Measurements from ENCODE around the gene C11orf21.
"Not testable (repeated sequence)": the region's sequence is repeated elsewhere in the genome, so short reads cannot be mapped to it uniquely, and the experiment has no call there.

C11orf21 gene

GRCh38 chr11:2295971-2296912 lies 5.5 kb downstream of the C11orf21 start:
- Mint-ChIP-seq H3K4me1 (peaks cover 44% of the 10 kb centered on the region), H3K4me3 (no peak overlapping the region), H3K9me3 (no peaks in the 10 kb centered on the region), H3K36me3 (ENCODE audit: insufficient read depth) (peaks cover 16% of the 10 kb centered on the region), H3K27me3 (no peaks in the 10 kb centered on the region), H3K27ac (ENCODE audit: low read depth) (peak overlapping the region; percentile 29)
- ATAC-seq (replicated peaks; ENCODE audit: extremely low read depth, poor library complexity, severe bottlenecking) (no peak), DNase-seq (ENCODE audit: low spot score in 2 of 2) (no peak)

GRCh38 chr11:2294926-2295290 lies 6.8 kb downstream of the C11orf21 start:
- DNase-seq (ENCODE audit: low spot score in 2 of 2) = no peak
- peaks cover 14% of the 10 kb centered on the region for H3K36me3 Mint-ChIP-seq (ENCODE audit: insufficient read depth)
- H3K4me1 Mint-ChIP-seq = peaks cover 41% of the 10 kb centered on the region
- no peak overlapping the region for H3K4me3 Mint-ChIP-seq
- H3K27ac Mint-ChIP-seq (ENCODE audit: low read depth) = peak overlapping the region; percentile 70
- H3K27me3 Mint-ChIP-seq = no peaks in the 10 kb centered on the region
- no peak for ATAC-seq (replicated peaks; ENCODE audit: extremely low read depth, poor library complexity, severe bottlenecking)
- no peaks in the 10 kb centered on the region for H3K9me3 Mint-ChIP-seq

- peaks cover 41% of the 10 kb centered on the region for H3K4me1 Mint-ChIP-seq
- no peaks in the 10 kb centered on the region for H3K27me3 Mint-ChIP-seq
- peaks cover 10% of the 10 kb centered on the region for H3K36me3 Mint-ChIP-seq (ENCODE audit: insufficient read depth)
- no peak for DNase-seq (ENCODE audit: low spot score in 2 of 2)
- H3K4me3 Mint-ChIP-seq = no peak overlapping the region
- no peak for ATAC-seq (replicated peaks; ENCODE audit: extremely low read depth, poor library complexity, severe bottlenecking)
- peak overlapping the region; percentile 70 for H3K27ac Mint-ChIP-seq (ENCODE audit: low read depth)
- H3K9me3 Mint-ChIP-seq = no peaks in the 10 kb centered on the region
Observed at GRCh38 chr11:2293984-2294925, 7.5 kb downstream of the C11orf21 start.

GRCh38 chr11:2293531-2293971 lies 8.2 kb downstream of the C11orf21 start:
- Mint-ChIP-seq H3K27ac (ENCODE audit: low read depth) (no peak overlapping the region), H3K4me1 (peaks cover 40% of the 10 kb centered on the region), H3K36me3 (ENCODE audit: insufficient read depth) (peaks cover 6% of the 10 kb centered on the region), H3K9me3 (no peaks in the 10 kb centered on the region), H3K27me3 (no peaks in the 10 kb centered on the region), H3K4me3 (no peak overlapping the region)
- DNase-seq (ENCODE audit: low spot score in 2 of 2) = no peak
- ATAC-seq (replicated peaks; ENCODE audit: extremely low read depth, poor library complexity, severe bottlenecking) = no peak

GRCh38 chr11:2290351-2290841 lies 11.3 kb downstream of the C11orf21 start:
- Mint-ChIP-seq H3K4me3 (no peak overlapping the region), H3K27me3 (no peaks in the 10 kb centered on the region), H3K9me3 (no peaks in the 10 kb centered on the region), H3K27ac (ENCODE audit: low read depth) (no peak overlapping the region), H3K36me3 (ENCODE audit: insufficient read depth) (peaks cover 4% of the 10 kb centered on the region), H3K4me1 (peaks cover 31% of the 10 kb centered on the region)
- DNase-seq (ENCODE audit: low spot score in 2 of 2) (peak; percentile 6 to 9), ATAC-seq (replicated peaks; ENCODE audit: extremely low read depth, poor library complexity, severe bottlenecking) (no peak)

GRCh38 chr11:2289859-2290258 lies 11.9 kb downstream of the C11orf21 start:
- H3K27me3 Mint-ChIP-seq = no peaks in the 10 kb centered on the region
- H3K4me1 Mint-ChIP-seq = peaks cover 30% of the 10 kb centered on the region
- no peak for ATAC-seq (replicated peaks; ENCODE audit: extremely low read depth, poor library complexity, severe bottlenecking)
- no peaks in the 10 kb centered on the region for H3K9me3 Mint-ChIP-seq
- H3K27ac Mint-ChIP-seq (ENCODE audit: low read depth) = no peak overlapping the region
- H3K4me3 Mint-ChIP-seq = no peak overlapping the region
- peak in 1 of 2 donors; percentile 4 for DNase-seq (ENCODE audit: low spot score in 2 of 2)
- H3K36me3 Mint-ChIP-seq (ENCODE audit: insufficient read depth) = peaks cover 4% of the 10 kb centered on the region

- no peak for ATAC-seq (replicated peaks; ENCODE audit: extremely low read depth, poor library complexity, severe bottlenecking)
- H3K27ac Mint-ChIP-seq (ENCODE audit: low read depth) = no peak overlapping the region
- H3K9me3 Mint-ChIP-seq = no peaks in the 10 kb centered on the region
Observed at GRCh38 chr11:2289350-2289749, 12.4 kb downstream of the C11orf21 start.

GRCh38 chr11:2287091-2287490 lies 14.6 kb downstream of the C11orf21 start:
- no peak overlapping the region for H3K27ac Mint-ChIP-seq (ENCODE audit: low read depth)
- H3K36me3 Mint-ChIP-seq (ENCODE audit: insufficient read depth) = peaks cover 2% of the 10 kb centered on the region
- H3K9me3 Mint-ChIP-seq = peaks cover 4% of the 10 kb centered on the region
- peaks cover 19% of the 10 kb centered on the region for H3K4me1 Mint-ChIP-seq
- ATAC-seq (replicated peaks; ENCODE audit: extremely low read depth, poor library complexity, severe bottlenecking) (no peak), DNase-seq (ENCODE audit: low spot score in 2 of 2) (peak in 1 of 2 donors; percentile 3)
- H3K4me3 Mint-ChIP-seq = no peak overlapping the region
- H3K27me3 Mint-ChIP-seq = no peaks in the 10 kb centered on the region

More at GRCh38 chr11:2289350-2289749, 12.4 kb downstream of the C11orf21 start:
- Mint-ChIP-seq H3K4me3 (no peak overlapping the region), H3K27me3 (no peaks in the 10 kb centered on the region), H3K4me1 (peaks cover 24% of the 10 kb centered on the region), H3K36me3 (ENCODE audit: insufficient read depth) (peaks cover 4% of the 10 kb centered on the region)
- no peak for DNase-seq (ENCODE audit: low spot score in 2 of 2)

GRCh38 chr11:2286350-2286749 lies 15.4 kb downstream of the C11orf21 start:
- not testable (repeated sequence) for H3K36me3 Mint-ChIP-seq (ENCODE audit: insufficient read depth); H3K9me3 Mint-ChIP-seq; H3K27me3 Mint-ChIP-seq; DNase-seq (ENCODE audit: low spot score in 2 of 2); H3K4me3 Mint-ChIP-seq; H3K27ac Mint-ChIP-seq (ENCODE audit: low read depth); ATAC-seq (replicated peaks; ENCODE audit: extremely low read depth, poor library complexity, severe bottlenecking)
- peaks cover 19% of the 10 kb centered on the region for H3K4me1 Mint-ChIP-seq

- peaks cover 13% of the 10 kb centered on the region for H3K4me1 Mint-ChIP-seq
Observed at GRCh38 chr11:2280208-2280607, 21.5 kb downstream of the C11orf21 start.

GRCh38 chr11:2277933-2278523 lies 23.7 kb downstream of the C11orf21 start:
- no peak for ATAC-seq (replicated peaks; ENCODE audit: extremely low read depth, poor library complexity, severe bottlenecking)
- H3K36me3 Mint-ChIP-seq (ENCODE audit: insufficient read depth) = no peaks in the 10 kb centered on the region
- DNase-seq (ENCODE audit: low spot score in 2 of 2) = no peak
- peaks cover 13% of the 10 kb centered on the region for H3K4me1 Mint-ChIP-seq
- H3K27ac Mint-ChIP-seq (ENCODE audit: low read depth) = no peak overlapping the region
- H3K27me3 Mint-ChIP-seq = peaks cover 56% of the 10 kb centered on the region
- H3K9me3 Mint-ChIP-seq = peaks cover 11% of the 10 kb centered on the region
- no peak overlapping the region for H3K4me3 Mint-ChIP-seq

More at GRCh38 chr11:2280208-2280607, 21.5 kb downstream of the C11orf21 start:
- no peak for DNase-seq (ENCODE audit: low spot score in 2 of 2)
- Mint-ChIP-seq H3K27ac (ENCODE audit: low read depth) (no peak overlapping the region), H3K9me3 (peaks cover 11% of the 10 kb centered on the region), H3K36me3 (ENCODE audit: insufficient read depth) (no peaks in the 10 kb centered on the region), H3K27me3 (peaks cover 38% of the 10 kb centered on the region), H3K4me3 (no peak overlapping the region)
- no peak for ATAC-seq (replicated peaks; ENCODE audit: extremely low read depth, poor library complexity, severe bottlenecking)

GRCh38 chr11:2277008-2277346 lies 24.7 kb downstream of the C11orf21 start:
- peaks cover 13% of the 10 kb centered on the region for H3K4me1 Mint-ChIP-seq
- H3K27ac Mint-ChIP-seq (ENCODE audit: low read depth) = no peak overlapping the region
- H3K27me3 Mint-ChIP-seq = peaks cover 67% of the 10 kb centered on the region
- H3K36me3 Mint-ChIP-seq (ENCODE audit: insufficient read depth) = no peaks in the 10 kb centered on the region
- H3K4me3 Mint-ChIP-seq = no peak overlapping the region
- peak in 1 of 2 donors; percentile 10 for DNase-seq (ENCODE audit: low spot score in 2 of 2)
- H3K9me3 Mint-ChIP-seq = peaks cover 6% of the 10 kb centered on the region
- no peak for ATAC-seq (replicated peaks; ENCODE audit: extremely low read depth, poor library complexity, severe bottlenecking)

Measured in central memory CD8-positive, alpha-beta T cell (primary cell).